ENCODE results near the gene LGALS3BP.
A peak's percentile ranks its signal among the peaks of the same experiment; 100 is the strongest.

DNA sequence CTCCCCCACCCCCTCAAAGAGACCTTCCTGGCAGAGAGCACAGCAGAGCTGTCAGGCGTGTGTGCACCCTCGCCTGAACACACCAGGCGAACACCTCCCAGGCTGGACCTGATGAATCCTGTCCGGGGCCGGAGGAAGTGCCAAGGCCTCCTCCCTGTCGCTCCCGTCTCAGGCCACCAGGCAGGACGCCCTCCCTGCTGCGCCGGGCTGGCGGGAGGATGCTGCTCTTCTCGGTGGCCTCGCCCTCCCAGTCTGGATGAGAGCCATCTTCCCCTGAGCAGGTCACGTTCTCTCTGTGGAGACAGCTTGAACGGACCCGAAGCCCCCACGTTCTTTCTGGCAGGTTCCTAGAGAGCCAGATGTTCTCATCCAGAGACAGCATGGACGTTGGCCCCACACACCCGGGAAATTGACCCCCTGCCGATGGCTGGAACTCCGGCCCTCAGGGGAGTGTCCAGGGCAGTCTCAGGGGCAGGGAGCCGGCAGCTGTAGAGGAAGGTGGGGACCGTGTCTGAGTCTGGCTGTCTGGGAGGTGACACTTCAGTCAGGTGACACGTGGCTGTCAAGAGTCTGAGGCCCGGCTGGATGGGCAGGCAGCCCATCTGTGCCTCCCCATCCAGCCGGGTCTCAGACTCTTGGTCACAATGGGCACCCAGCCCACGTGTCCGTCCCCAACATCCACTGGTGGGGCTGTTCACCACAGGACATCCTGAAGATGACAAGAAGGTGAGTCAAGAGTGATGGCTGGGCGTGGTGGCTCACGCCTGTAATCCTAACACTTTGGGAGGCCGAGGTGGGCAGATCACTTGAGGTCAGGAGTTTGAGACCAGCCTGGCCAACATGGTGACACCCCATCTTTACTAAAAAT, 49.6 kb downstream of the LGALS3BP start:
- TF ChIP-seq, protein P1, sequence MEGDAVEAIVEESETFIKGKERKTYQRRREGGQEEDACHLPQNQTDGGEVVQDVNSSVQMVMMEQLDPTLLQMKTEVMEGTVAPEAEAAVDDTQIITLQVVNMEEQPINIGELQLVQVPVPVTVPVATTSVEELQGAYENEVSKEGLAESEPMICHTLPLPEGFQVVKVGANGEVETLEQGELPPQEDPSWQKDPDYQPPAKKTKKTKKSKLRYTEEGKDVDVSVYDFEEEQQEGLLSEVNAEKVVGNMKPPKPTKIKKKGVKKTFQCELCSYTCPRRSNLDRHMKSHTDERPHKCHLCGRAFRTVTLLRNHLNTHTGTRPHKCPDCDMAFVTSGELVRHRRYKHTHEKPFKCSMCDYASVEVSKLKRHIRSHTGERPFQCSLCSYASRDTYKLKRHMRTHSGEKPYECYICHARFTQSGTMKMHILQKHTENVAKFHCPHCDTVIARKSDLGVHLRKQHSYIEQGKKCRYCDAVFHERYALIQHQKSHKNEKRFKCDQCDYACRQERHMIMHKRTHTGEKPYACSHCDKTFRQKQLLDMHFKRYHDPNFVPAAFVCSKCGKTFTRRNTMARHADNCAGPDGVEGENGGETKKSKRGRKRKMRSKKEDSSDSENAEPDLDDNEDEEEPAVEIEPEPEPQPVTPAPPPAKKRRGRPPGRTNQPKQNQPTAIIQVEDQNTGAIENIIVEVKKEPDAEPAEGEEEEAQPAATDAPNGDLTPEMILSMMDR (IDR thresholded peaks at IDR 0.05 in 8 of 11, conservative IDR thresholded peaks at IDR 0.05 in 3 of 11) = peak in 2 of 11 experiments; percentile 29 to 32
- peak; percentile 64 to 82 (median 75) for TF ChIP-seq POLR2AphosphoS5 (IDR thresholded peaks at IDR 0.05)
- TF ChIP-seq POLR2A (IDR thresholded peaks at IDR 0.05) = no peak

Data from spleen (tissue), 7 donors.